ENCODE measurements around the gene CCDC92B.

DNA sequence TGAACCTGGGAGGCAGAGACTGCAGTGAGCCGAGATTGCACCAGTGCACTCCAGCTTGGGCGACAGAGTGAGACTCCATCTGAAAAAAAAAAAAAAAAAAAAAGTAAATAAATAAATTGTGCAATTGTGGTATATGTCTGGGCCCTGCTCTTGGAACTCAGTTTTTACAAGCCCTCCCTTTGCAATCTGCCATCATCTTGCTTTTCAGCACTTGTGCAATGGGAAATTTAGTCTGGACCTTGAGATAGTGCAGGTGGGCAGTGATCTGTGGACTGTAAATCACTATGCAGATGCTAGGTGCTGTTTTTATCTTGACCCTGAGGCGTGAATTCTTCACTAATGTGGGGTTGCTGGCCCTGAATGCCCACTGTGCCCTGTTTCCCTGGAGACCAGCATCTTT, 40.2 kb upstream of the CCDC92B start:
- TF ChIP-seq, protein P1, sequence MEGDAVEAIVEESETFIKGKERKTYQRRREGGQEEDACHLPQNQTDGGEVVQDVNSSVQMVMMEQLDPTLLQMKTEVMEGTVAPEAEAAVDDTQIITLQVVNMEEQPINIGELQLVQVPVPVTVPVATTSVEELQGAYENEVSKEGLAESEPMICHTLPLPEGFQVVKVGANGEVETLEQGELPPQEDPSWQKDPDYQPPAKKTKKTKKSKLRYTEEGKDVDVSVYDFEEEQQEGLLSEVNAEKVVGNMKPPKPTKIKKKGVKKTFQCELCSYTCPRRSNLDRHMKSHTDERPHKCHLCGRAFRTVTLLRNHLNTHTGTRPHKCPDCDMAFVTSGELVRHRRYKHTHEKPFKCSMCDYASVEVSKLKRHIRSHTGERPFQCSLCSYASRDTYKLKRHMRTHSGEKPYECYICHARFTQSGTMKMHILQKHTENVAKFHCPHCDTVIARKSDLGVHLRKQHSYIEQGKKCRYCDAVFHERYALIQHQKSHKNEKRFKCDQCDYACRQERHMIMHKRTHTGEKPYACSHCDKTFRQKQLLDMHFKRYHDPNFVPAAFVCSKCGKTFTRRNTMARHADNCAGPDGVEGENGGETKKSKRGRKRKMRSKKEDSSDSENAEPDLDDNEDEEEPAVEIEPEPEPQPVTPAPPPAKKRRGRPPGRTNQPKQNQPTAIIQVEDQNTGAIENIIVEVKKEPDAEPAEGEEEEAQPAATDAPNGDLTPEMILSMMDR (IDR thresholded peaks at IDR 0.05) = no peak
- TF ChIP-seq ZFX (IDR thresholded peaks at IDR 0.05; ENCODE audit: borderline replicate concordance) = no peak

All from 22Rv1 (cell line).